GM23338 (cell line): Measurements from ENCODE around the gene KLK11. TPM values are rescaled to one million over a fixed set of nuclear protein-coding genes. Genes with fewer than 3 reads are reported as not detected.

Source experiments
- ATAC-seq: fragments of 200-7000 bp; cut with Tn5 transposase; 3 replicates; pipeline ENCODE4 v1.9.1; 2020
- DNase-seq: peaks from one replicate; pipeline ENCODE4 v3.0.0-alpha.2; 2015; ENCODE audit warnings: low spot score
- H2AFZ ChIP-seq: fragments of 200-600 bp; sonication (generic); 2 replicates; pipeline ENCODE4 v1.8.0; 2016; ENCODE audit warnings: antibody characterized with exemption, mild to moderate bottlenecking, moderate library complexity
- H3F3A ChIP-seq: fragments of 200-600 bp; sonication (generic); replicated peaks from 2 replicates; pipeline ENCODE4 v1.8.0; 2017; ENCODE audit warnings: antibody characterized with exemption, mixed run types, low read depth
- H3K27ac ChIP-seq: fragments of 200-600 bp; sonication (generic); 2 replicates; pipeline ENCODE4 v1.6.1; 2016; ENCODE audit warnings: low read depth
- H3K27me3 ChIP-seq: fragments of 200-600 bp; sonication (generic); 2 replicates; pipeline ENCODE4 v1.8.0; 2016; ENCODE audit warnings: mild to moderate bottlenecking, mixed run types, moderate library complexity; ENCODE audit not compliant: insufficient read depth
- H3K36me3 ChIP-seq: fragments of 200-600 bp; sonication (generic); 2 replicates; pipeline ENCODE4 v1.8.0; 2016; ENCODE audit warnings: mild to moderate bottlenecking; ENCODE audit not compliant: insufficient read depth
- H3K4me1 ChIP-seq: fragments of 200-600 bp; sonication (generic); 2 replicates; pipeline ENCODE4 v1.8.0; 2016; ENCODE audit warnings: mild to moderate bottlenecking, moderate library complexity; ENCODE audit not compliant: insufficient read depth
- H3K4me2 ChIP-seq: fragments of 200-600 bp; sonication (generic); 2 replicates; pipeline ENCODE4 v1.7.1; 2017; ENCODE audit warnings: mixed run types
- H3K4me3 ChIP-seq: fragments of 200-600 bp; sonication (generic); 2 replicates; pipeline ENCODE4 v1.6.1; 2016; ENCODE audit warnings: mixed run types
- H3K79me2 ChIP-seq: fragments of 200-600 bp; sonication (generic); replicated peaks from 2 replicates; pipeline ENCODE4 v1.8.0; 2017; ENCODE audit warnings: mild to moderate bottlenecking; ENCODE audit not compliant: insufficient read depth
- H3K9me2 ChIP-seq: fragments of 200-600 bp; sonication (generic); 2 replicates; pipeline ENCODE4 v1.8.0; 2017; ENCODE audit not compliant: insufficient read depth
- H4K20me1 ChIP-seq: fragments of 200-600 bp; sonication (generic); replicated peaks from 2 replicates; pipeline ENCODE4 v1.8.0; 2017; ENCODE audit warnings: mild to moderate bottlenecking; ENCODE audit not compliant: insufficient read depth
- H3K27ac Mint-ChIP-seq: 2 replicates; pipeline ENCODE4 v1.8.0; 2020; ENCODE audit warnings: inconsistent platforms, mild to moderate bottlenecking, moderate library complexity, mixed read lengths
- H3K27me3 Mint-ChIP-seq: 3 replicates; pipeline ENCODE4 v1.8.0; 2022; ENCODE audit warnings: low read depth, mild to moderate bottlenecking, moderate library complexity, mixed read lengths, inconsistent platforms; ENCODE audit not compliant: insufficient read depth, poor library complexity
- H3K36me3 Mint-ChIP-seq: 3 replicates; pipeline ENCODE4 v1.8.0; 2021; ENCODE audit warnings: low read depth, mild to moderate bottlenecking, inconsistent platforms, moderate library complexity, mixed read lengths
- H3K4me1 Mint-ChIP-seq: 3 replicates; pipeline ENCODE4 v1.8.0; 2020; ENCODE audit warnings: mild to moderate bottlenecking, inconsistent platforms, mixed read lengths
- H3K4me3 Mint-ChIP-seq: 3 replicates; pipeline ENCODE4 v1.8.0; 2021; ENCODE audit warnings: moderate library complexity, mild to moderate bottlenecking, inconsistent platforms, mixed read lengths
- H3K9me3 Mint-ChIP-seq: 3 replicates; pipeline ENCODE4 v1.8.0; 2020; ENCODE audit warnings: moderate library complexity, mild to moderate bottlenecking, inconsistent platforms, mixed read lengths
- CREB1 ChIP-seq: fragments of 250-450 bp; sonication (Bioruptor Pico); IDR thresholded peaks from 2 replicates; pipeline ENCODE4 v1.5.0; 2020; ENCODE audit warnings: low read depth, mild to moderate bottlenecking, moderate library complexity
- CTCF ChIP-seq, 2 experiments: fragments of 200-600 bp in 1 of 2; sonication (generic) in 1 of 2; conservative IDR thresholded peaks; 2 replicates each; pipeline versions ENCODE4 v1.5.1 to v1.6.1; 2016 to 2017; ENCODE audit warnings: antibody characterized with exemption in 2 of 2, low read depth in 2 of 2, mild to moderate bottlenecking in 2 of 2, moderate library complexity in 1 of 2
- ETS1 ChIP-seq: IDR thresholded peaks from 2 replicates; pipeline ENCODE4 v1.6.1; 2016; ENCODE audit warnings: antibody characterized with exemption
- EZH2 ChIP-seq: fragments of 200-600 bp; sonication (generic); IDR thresholded peaks from one replicate; pipeline ENCODE4 v1.8.0; 2017; ENCODE audit warnings: antibody characterized with exemption, mild to moderate bottlenecking, low read depth; ENCODE audit not compliant: unreplicated experiment
- NANOG ChIP-seq: IDR thresholded peaks from 2 replicates; pipeline ENCODE4 v1.6.1; 2016; ENCODE audit warnings: antibody characterized with exemption, borderline replicate concordance
- REST ChIP-seq: IDR thresholded peaks from one replicate; pipeline ENCODE4 v1.6.1; 2018; ENCODE audit warnings: antibody characterized with exemption; ENCODE audit not compliant: unreplicated experiment
- ZNF114 ChIP-seq: fragments of 250-450 bp; sonication (Bioruptor Pico); IDR thresholded peaks from 2 replicates; pipeline ENCODE4 v1.5.0; 2020; ENCODE audit warnings: mild to moderate bottlenecking, moderate library complexity
- ZNF462 ChIP-seq: fragments of 250-450 bp; sonication (Bioruptor Pico); IDR thresholded peaks from 2 replicates; pipeline ENCODE4 v1.5.0; 2020; ENCODE audit warnings: mild to moderate bottlenecking, moderate library complexity
- polyA plus RNA-seq: library from polyadenylated mRNA; unstranded; fragments of >200 nt; fragmentation: Nextera tagmentation; extraction: Ambion mirVana; gene quantifications from 2 replicates; pipeline ENCODE4 v1.2.1, GENCODE V29; 2016
- total RNA-seq: library from RNA; depleted of rRNA; stranded (reverse); fragments of >200 nt; shearing (Covaris generic); gene quantifications from 2 replicates; pipeline ENCODE4 v1.2.3, GENCODE V29; 2014

The KLK11 gene
- total and polyA plus RNA-seq, 2 experiments from 2014 or later: not detected

GRCh38 chr19:50982186-50982585 is 44.2 kb downstream of the KLK11 start (continued):
- no peak for TF ChIP-seq ETS1
- TF ChIP-seq CREB1 (CRISPR knock-in tag): no peak

GRCh38 chr19:50981587-50982146 is 44.7 kb downstream of the KLK11 start:
- peaks cover 22% of the 10 kb centered on the region for H3K27me3 ChIP-seq
- DNase-seq: no peak
- no peaks in the 10 kb centered on the region for H4K20me1 ChIP-seq

More at GRCh38 chr19:50981587-50982146, 44.7 kb downstream of the KLK11 start:
- no peak overlapping the region for H3K4me2 ChIP-seq
- no peak overlapping the region for H3K4me3 ChIP-seq
- H3K27ac ChIP-seq: no peak overlapping the region
- Mint-ChIP-seq H3K4me1 (peaks cover 21% of the 10 kb centered on the region), H3K36me3 (no peaks in the 10 kb centered on the region; the same call in 2 of the 3 replicates), H3K27me3 (no peaks in the 10 kb centered on the region), H3K9me3 (peaks cover 2% of the 10 kb centered on the region; the same call in 2 of the 3 replicates), H3K4me3 (no peak overlapping the region), H3K27ac (no peak overlapping the region)
- H3F3A ChIP-seq: no peaks in the 10 kb centered on the region
- no peaks in the 10 kb centered on the region for H3K9me2 ChIP-seq
- H3K4me1 ChIP-seq: peaks cover 16% of the 10 kb centered on the region
- no peaks in the 10 kb centered on the region for H3K36me3 ChIP-seq
- TF ChIP-seq EZH2 (no peak), ETS1 (no peak), CTCF (conservative IDR thresholded peaks at IDR 0.05; ENCODE audit: low read depth in 2 of 2) (no peak), REST (no peak), ZNF114 (CRISPR knock-in tag) (no peak), ZNF462 (CRISPR knock-in tag) (no peak), NANOG (no peak)
- no peak for ATAC-seq
- H2AFZ ChIP-seq: no peak overlapping the region
- no peaks in the 10 kb centered on the region for H3K79me2 ChIP-seq
